ENCODE data around the gene ESRRA. TPM values are rescaled to one million over a fixed set of nuclear protein-coding genes. Genes with fewer than 3 reads are reported as not detected.
A peak's percentile ranks its signal among the peaks of the same experiment; 100 is the strongest.

The ESRRA gene
- 10 to 100 TPM; 16.6 to 30.5 (median 26.3) TPM for polyA plus RNA-seq (ENCODE audit: insufficient read length in 3 of 3)
- long read RNA-seq, donor 1, partial matches to known transcripts: 327 of 339 reads
- long read RNA-seq, donor 1, other reads (novel, unspliced or antisense): 10 of 339 reads
- long read RNA-seq, donor 2, partial matches to known transcripts: 307 of 312 reads
- long read RNA-seq, donor 2, other reads (novel, unspliced or antisense): 5 of 312 reads
- long read RNA-seq, donor 3, transcript ESRRA-201 (7 exons, 2,215 nt): major isoform, 9 of 533 reads
- long read RNA-seq, donor 3, partial matches to known transcripts: 520 of 533 reads
- long read RNA-seq, donor 3, other reads (novel, unspliced or antisense): 0 of 533 reads
- long read RNA-seq, donor 4, transcript ESRRA-201 (7 exons, 2,215 nt): major isoform, 8 of 471 reads
- long read RNA-seq, donor 4, partial matches to known transcripts: 449 of 471 reads
- long read RNA-seq, donor 4, other reads (novel, unspliced or antisense): 13 of 471 reads
- long read RNA-seq, donor 5: 0 reads
- long read RNA-seq, donor 6, transcript ESRRA-201 (7 exons, 2,215 nt): major isoform, 5 of 68 reads
- long read RNA-seq, donor 6, partial matches to known transcripts: 63 of 68 reads
- long read RNA-seq, donor 6, other reads (novel, unspliced or antisense): 0 of 68 reads
- long read RNA-seq, donor 7, transcript ESRRA-201 (7 exons, 2,215 nt): major isoform, 6 of 605 reads
- long read RNA-seq, donor 7, partial matches to known transcripts: 584 of 605 reads
- long read RNA-seq, donor 7, other reads (novel, unspliced or antisense): 15 of 605 reads
- long read RNA-seq, donor 8, transcript ESRRA-201 (7 exons, 2,215 nt): major isoform, 20 of 940 reads
- long read RNA-seq, donor 8, partial matches to known transcripts: 911 of 940 reads
- long read RNA-seq, donor 8, other reads (novel, unspliced or antisense): 7 of 940 reads
- long read RNA-seq, donor 9, transcript ESRRA-201 (7 exons, 2,215 nt): major isoform, 5 of 381 reads
- long read RNA-seq, donor 9, partial matches to known transcripts: 122 of 381 reads
- long read RNA-seq, donor 9, other reads (novel, unspliced or antisense): 253 of 381 reads
- long read RNA-seq, donor 10, transcript ESRRA-201 (7 exons, 2,215 nt): major isoform, 9 of 9 reads
- long read RNA-seq, donor 10, partial matches to known transcripts: 0 of 9 reads
- long read RNA-seq, donor 10, other reads (novel, unspliced or antisense): 0 of 9 reads
- long read RNA-seq, donor 11, transcript ESRRA-201 (7 exons, 2,215 nt): major isoform, 13 of 297 reads
- long read RNA-seq, donor 11, partial matches to known transcripts: 284 of 297 reads
- long read RNA-seq, donor 11, other reads (novel, unspliced or antisense): 0 of 297 reads
- long read RNA-seq, donor 12, partial matches to known transcripts: 0 of 1 reads
- long read RNA-seq, donor 12, other reads (novel, unspliced or antisense): 0 of 1 reads
- long read RNA-seq, donor 13: 0 reads
- long read RNA-seq, donor 14, transcript ESRRA-201 (7 exons, 2,215 nt): major isoform, 5 of 591 reads
- long read RNA-seq, donor 14, partial matches to known transcripts: 581 of 591 reads
- long read RNA-seq, donor 14, other reads (novel, unspliced or antisense): 5 of 591 reads
- long read RNA-seq, donor 15, partial matches to known transcripts: 0 of 4 reads
- long read RNA-seq, donor 15, other reads (novel, unspliced or antisense): 0 of 4 reads
- long read RNA-seq, donor 16, transcript ESRRA-201 (7 exons, 2,215 nt): major isoform, 16 of 38 reads
- long read RNA-seq, donor 16, partial matches to known transcripts: 20 of 38 reads
- long read RNA-seq, donor 16, other reads (novel, unspliced or antisense): 0 of 38 reads

- peak; percentile 91 to 99 (median 96) for DNase-seq (ENCODE audit: extremely low read depth in 1 of 11, low read depth in 9 of 11, low spot score in 4 of 11)
These were observed at the start of gene ESRRA for GRCh38 chr11:64305075-64305690. Gene ESRRA, plus strand, starts transcription at chr11:64305524. Its CDS starts 1,656 bp downstream, at chr11:64307180.

- DNase-seq (ENCODE audit: extremely low read depth in 1 of 11, low read depth in 9 of 11, low spot score in 4 of 11): no peak
These were observed 49.0 kb upstream of the ESRRA start for GRCh38 chr11:64256300-64256699.

GRCh38 chr11:64258356-64258755, 47.0 kb upstream of the ESRRA start:
- DNase-seq (ENCODE audit: extremely low read depth in 1 of 11, low read depth in 9 of 11, low spot score in 4 of 11): no peak

GRCh38 chr11:64258946-64259532, 46.3 kb upstream of the ESRRA start:
- no peak for DNase-seq (ENCODE audit: extremely low read depth in 1 of 11, low read depth in 9 of 11, low spot score in 4 of 11)

- no peak for DNase-seq (ENCODE audit: extremely low read depth in 1 of 11, low read depth in 9 of 11, low spot score in 4 of 11)
These were observed 45.7 kb upstream of the ESRRA start for GRCh38 chr11:64259533-64260067.

GRCh38 chr11:64260147-64260708, 45.1 kb upstream of the ESRRA start:
- DNase-seq (ENCODE audit: extremely low read depth in 1 of 11, low read depth in 9 of 11, low spot score in 4 of 11): no peak

- no peak for DNase-seq (ENCODE audit: extremely low read depth in 1 of 11, low read depth in 9 of 11, low spot score in 4 of 11)
These were observed 43.7 kb upstream of the ESRRA start for GRCh38 chr11:64261556-64262080.

- DNase-seq (ENCODE audit: extremely low read depth in 1 of 11, low read depth in 9 of 11, low spot score in 4 of 11): no peak
These were observed 42.9 kb upstream of the ESRRA start for GRCh38 chr11:64262271-64263002.

- no peak for DNase-seq (ENCODE audit: extremely low read depth in 1 of 11, low read depth in 9 of 11, low spot score in 4 of 11)
These were observed 42.0 kb upstream of the ESRRA start for GRCh38 chr11:64263021-64263946.

- DNase-seq (ENCODE audit: extremely low read depth in 1 of 11, low read depth in 9 of 11, low spot score in 4 of 11): no peak
These were observed 41.4 kb upstream of the ESRRA start for GRCh38 chr11:64263947-64264317.

- no peak for DNase-seq (ENCODE audit: extremely low read depth in 1 of 11, low read depth in 9 of 11, low spot score in 4 of 11)
These were observed 40.9 kb upstream of the ESRRA start for GRCh38 chr11:64264371-64264852.

GRCh38 chr11:64265176-64266160, 39.9 kb upstream of the ESRRA start:
- no peak for DNase-seq (ENCODE audit: extremely low read depth in 1 of 11, low read depth in 9 of 11, low spot score in 4 of 11)

- no peak for DNase-seq (ENCODE audit: extremely low read depth in 1 of 11, low read depth in 9 of 11, low spot score in 4 of 11)
These were observed 39.0 kb upstream of the ESRRA start for GRCh38 chr11:64266339-64266738.
